Stimulated activated CD4-positive, alpha-beta T cell treated with anti-CD3 and anti-CD28 coated beads, TNF-alpha, amount 100 ng/mL, for 4 hours (primary cell): ENCODE results near the gene ENSA.
"Not testable (repeated sequence)": the region's sequence is repeated elsewhere in the genome, so short reads cannot be mapped to it uniquely, and the experiment has no call there.

Source experiments
- DNase-seq, 3 experiments: peaks; one replicate each; pipeline ENCODE4 v3.0.0-alpha.2; 2020; ENCODE audit warnings: low read depth in 3 of 3

ENSA gene

GRCh38 chr1:150621497-150622302 is 7.7 kb downstream of the ENSA start:
- DNase-seq, result peak in 2 of 3 experiments; percentile 33 to 48

- DNase-seq, result no peak
Measured at GRCh38 chr1:150620919-150621318, 8.5 kb downstream of the ENSA start.

GRCh38 chr1:150619576-150620509 is 9.6 kb downstream of the ENSA start:
- no peak for DNase-seq

GRCh38 chr1:150615346-150616201 is 13.8 kb downstream of the ENSA start:
- DNase-seq, result no peak

GRCh38 chr1:150613061-150613920 is 16.1 kb downstream of the ENSA start:
- DNase-seq, result peak in 2 of 3 experiments; percentile 23 to 40

GRCh38 chr1:150612014-150612345 is 17.4 kb downstream of the ENSA start:
- DNase-seq, result no peak

GRCh38 chr1:150610576-150610975 is 18.8 kb downstream of the ENSA start:
- DNase-seq, result no peak

GRCh38 chr1:150609732-150610131 is 19.7 kb downstream of the ENSA start:
- DNase-seq, result no peak

- no peak for DNase-seq
Measured at GRCh38 chr1:150606463-150607142, 22.8 kb downstream of the ENSA start.

- not testable (repeated sequence) for DNase-seq
Measured at GRCh38 chr1:150605451-150605731, 24.0 kb downstream of the ENSA start.

- no peak for DNase-seq
Measured at GRCh38 chr1:150604226-150604588, 25.2 kb downstream of the ENSA start.

- no peak for DNase-seq
Measured at GRCh38 chr1:150603711-150604110, 25.7 kb downstream of the ENSA start.

GRCh38 chr1:150602372-150602771 is 27.0 kb downstream of the ENSA start:
- DNase-seq, result not testable (repeated sequence)

- no peak for DNase-seq
Measured at GRCh38 chr1:150601540-150601939, 27.9 kb downstream of the ENSA start.

- DNase-seq, result not testable (repeated sequence)
Measured at GRCh38 chr1:150598346-150598745, 31.1 kb downstream of the ENSA start.

- no peak for DNase-seq
Measured at GRCh38 chr1:150596976-150597375, 32.4 kb downstream of the ENSA start.

- DNase-seq, result no peak
Measured at GRCh38 chr1:150596095-150596892, 33.1 kb downstream of the ENSA start.

- DNase-seq, result no peak
Measured at GRCh38 chr1:150582371-150582770, 47.0 kb downstream of the ENSA start.

GRCh38 chr1:150581962-150582361 is 47.5 kb downstream of the ENSA start:
- not testable (repeated sequence) for DNase-seq

GRCh38 chr1:150581437-150581836 is 48.0 kb downstream of the ENSA start:
- DNase-seq, result not testable (repeated sequence)
